Subcutaneous adipose tissue (tissue), 4 donors: Measurements from ENCODE around the gene SLC29A3. TPM values are rescaled to one million over a fixed set of nuclear protein-coding genes. Genes with fewer than 3 reads are reported as not detected.

Experiments
- CTCF ChIP-seq: fragments of 450-650 bp; IDR thresholded peaks from one replicate; pipeline ENCODE4 v1.5.1; 2016; ENCODE audit warnings: low read depth, mild to moderate bottlenecking, control low read depth, antibody characterized with exemption, moderate library complexity
- total RNA-seq, 4 donors: library from RNA; depleted of rRNA; stranded (reverse); fragments of >200 nt; gene quantifications; one replicate each; pipeline ENCODE4 v1.1.0, GENCODE V29; 2016

SLC29A3 gene
- total RNA-seq, 4 donors from 2014 or later, result 2.6 to 25.8 (median 4.2) TPM

- TF ChIP-seq CTCF, result no peak
Measured at GRCh38 chr10:71368176-71368575, 49.1 kb downstream of the SLC29A3 start.

- TF ChIP-seq CTCF, result no peak
Measured at GRCh38 chr10:71368643-71369042, 49.6 kb downstream of the SLC29A3 start.

- TF ChIP-seq CTCF, result no peak
Measured at GRCh38 chr10:71369602-71370001, 50.5 kb downstream of the SLC29A3 start.

- TF ChIP-seq CTCF, result no peak
Measured at GRCh38 chr10:71370031-71370430, 51.0 kb downstream of the SLC29A3 start.

- no peak for TF ChIP-seq CTCF
Measured at GRCh38 chr10:71371750-71372166, 52.7 kb downstream of the SLC29A3 start.

GRCh38 chr10:71372882-71373495, 53.9 kb downstream of the SLC29A3 start:
- TF ChIP-seq CTCF, result no peak

GRCh38 chr10:71374481-71375233, 55.6 kb downstream of the SLC29A3 start:
- TF ChIP-seq CTCF, result no peak
